ENCODE data around the gene PRDM16. TPM values are rescaled to one million over a fixed set of nuclear protein-coding genes. Genes with fewer than 3 reads are reported as not detected.

Gene PRDM16
- total RNA-seq = under 1 TPM; 0.08 to 0.19 (median 0.12) TPM

DNA sequence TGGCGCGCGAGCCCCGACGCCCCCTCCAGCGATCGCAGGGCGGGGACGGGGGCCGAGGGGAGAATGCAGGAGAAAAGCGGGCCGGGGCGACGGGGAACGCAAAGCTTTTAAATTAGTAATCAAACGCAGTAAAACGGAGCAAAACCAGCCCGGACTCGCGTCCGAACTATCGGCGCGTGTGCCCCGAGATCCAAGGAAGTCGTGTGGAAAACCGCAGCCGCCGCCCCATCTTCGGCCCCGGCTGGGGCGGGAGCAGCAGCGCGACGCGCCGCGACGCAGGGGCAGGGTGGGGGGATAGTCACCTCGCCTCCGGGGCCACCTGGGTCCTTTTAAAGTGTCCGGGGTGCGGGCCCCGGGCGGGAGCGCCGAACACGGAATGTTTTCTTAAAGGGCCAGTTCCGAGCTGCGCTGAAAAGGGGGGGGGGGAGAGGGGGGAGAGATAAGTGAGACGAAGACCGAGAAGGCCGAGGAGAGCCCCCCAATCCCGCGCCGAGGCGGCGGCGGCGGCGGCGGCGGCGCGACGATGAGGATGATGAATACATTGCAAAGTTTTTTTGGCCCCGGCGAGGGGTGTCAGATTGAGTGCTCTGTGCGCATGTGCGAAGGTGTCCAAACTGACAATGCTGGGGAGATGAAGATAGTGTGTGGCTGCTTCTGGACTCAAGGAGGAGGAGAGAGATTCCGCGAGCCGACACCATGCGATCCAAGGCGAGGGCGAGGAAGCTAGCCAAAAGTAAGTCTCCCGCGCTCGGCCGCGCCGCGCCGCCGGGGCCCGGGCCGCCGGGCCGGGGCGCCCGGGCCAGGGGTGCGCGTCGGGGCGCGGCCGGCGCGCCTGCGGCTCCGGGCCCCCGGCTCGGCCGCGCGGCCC lies at the start of gene PRDM16:
Gene PRDM16 (plus strand): TSS at position 640 of the 868 bp plus-strand sequence. CDS start 57 bp downstream, at position 697.
- Histone ChIP-seq H3K4me1 (peaks cover 19 to 57% (median 30%) of the 10 kb centered on the region in 3 donors), H3K27me3 (peaks cover 35 to 98% (median 52%) of the 10 kb centered on the region in 4 donors), H3K27ac (peak within 1 kb of the TSS; percentile 50 to 80 (median 66)), H3K36me3 (no peaks in the 10 kb centered on the region), H3K9me3 (no peaks in the 10 kb centered on the region), H3K4me3 (peak within 1 kb of the TSS; percentile 49 to 86 (median 63))
- intact Hi-C loops (cut with DNase I) = no loop called here
- 0 to 3% methylated on average over 12 to 38 of the region's 106 CpGs for WGBS, 2 donors
- no peak for TF ChIP-seq POLR2A (IDR thresholded peaks at IDR 0.05)
- no peak for TF ChIP-seq CTCF (IDR thresholded peaks at IDR 0.05)
- DNase-seq = no peak

DNA sequence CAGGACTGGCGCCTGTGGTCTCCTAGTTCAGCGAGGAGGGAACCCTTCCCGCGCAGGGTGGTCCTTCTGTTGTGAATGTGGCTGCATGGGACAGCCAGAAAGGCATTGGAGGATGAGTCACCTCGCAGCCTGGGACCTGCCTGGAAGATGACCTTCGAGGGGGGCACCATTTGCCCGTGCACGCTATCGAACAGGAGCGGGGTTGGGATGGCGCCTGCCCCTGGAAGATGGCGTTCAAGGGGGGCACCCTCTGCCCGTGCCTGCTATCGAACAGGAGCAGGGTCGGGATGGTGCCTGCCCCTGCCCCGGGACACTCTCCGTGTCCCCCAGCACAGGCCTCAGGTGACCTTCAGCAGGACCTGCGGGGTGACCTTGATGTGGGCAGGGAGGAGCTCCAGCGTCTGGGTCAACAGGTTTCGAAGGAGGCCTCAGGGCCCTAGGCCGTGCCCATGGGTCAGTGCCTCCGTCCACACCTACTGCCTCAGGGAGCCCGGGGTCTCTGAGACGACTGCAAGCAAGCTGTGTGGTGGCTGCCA lies 49.4 kb upstream of the PRDM16 start:
- no peaks in the 10 kb centered on the region for H3K36me3 ChIP-seq
- intact Hi-C loops (cut with DNase I) = no loop called here
- no peak for DNase-seq
- no peak overlapping the region for H3K4me3 ChIP-seq
- 85 to 100% methylated on average over 5 to 12 of the region's 24 CpGs for WGBS, 2 donors
- TF ChIP-seq CTCF (IDR thresholded peaks at IDR 0.05) = no peak
- TF ChIP-seq POLR2A (IDR thresholded peaks at IDR 0.05) = no peak
- no peaks in the 10 kb centered on the region for H3K9me3 ChIP-seq
- no peaks in the 10 kb centered on the region for H3K4me1 ChIP-seq
- peaks cover 0 to 68% (median 0%) of the 10 kb centered on the region in 4 donors for H3K27me3 ChIP-seq
- H3K27ac ChIP-seq = no peak overlapping the region

- no peak overlapping the region for H3K4me3 ChIP-seq
- H3K27me3 ChIP-seq = peaks cover 0 to 68% (median 0%) of the 10 kb centered on the region in 4 donors
- no peak for DNase-seq
- 81 to 86% methylated on average over 12 of the region's 12 CpGs for WGBS, 2 donors
- no peaks in the 10 kb centered on the region for H3K9me3 ChIP-seq
- no peak for TF ChIP-seq CTCF (IDR thresholded peaks at IDR 0.05)
- no peak for TF ChIP-seq POLR2A (IDR thresholded peaks at IDR 0.05)
- H3K27ac ChIP-seq = no peak overlapping the region
- H3K4me1 ChIP-seq = no peaks in the 10 kb centered on the region
- intact Hi-C loops (cut with DNase I) = no loop called here
- H3K36me3 ChIP-seq = no peaks in the 10 kb centered on the region
Observed at GRCh38 chr1:3020263-3020909, 48.6 kb upstream of the PRDM16 start.

DNA sequence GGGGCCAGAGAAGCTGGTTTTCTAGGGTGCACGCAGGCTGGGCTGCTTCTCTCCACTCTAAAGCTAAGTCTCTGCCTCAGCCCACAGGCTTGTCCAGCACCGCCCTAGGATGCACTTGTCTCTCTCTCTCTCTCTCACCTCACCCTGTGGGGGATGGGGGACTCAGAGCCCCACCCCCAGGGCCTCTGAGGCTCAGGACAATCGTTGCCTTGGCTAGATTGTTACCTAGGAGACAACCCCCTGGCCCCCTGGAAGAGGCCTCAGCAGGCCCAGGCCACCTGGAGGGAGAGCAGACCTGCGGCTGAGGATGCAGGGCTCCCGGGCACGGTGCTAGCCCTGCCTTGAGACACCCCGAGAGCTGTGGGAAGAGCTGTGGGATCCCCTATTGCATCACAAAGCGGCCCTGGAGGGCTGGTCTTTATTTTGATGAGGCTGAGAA lies 47.8 kb upstream of the PRDM16 start, which contains the start of gene ACTRT2:
Gene ACTRT2 (plus strand): TSS at position 235 of the 439 bp plus-strand sequence. CDS start 220 bp downstream, outside the sequence.
- Histone ChIP-seq H3K4me3 (no peak within 1 kb of the TSS), H3K27me3 (peaks cover 0 to 62% (median 0%) of the 10 kb centered on the region in 4 donors), H3K36me3 (no peaks in the 10 kb centered on the region), H3K9me3 (no peaks in the 10 kb centered on the region), H3K4me1 (no peaks in the 10 kb centered on the region), H3K27ac (no peak within 1 kb of the TSS)
- DNase-seq = no peak
- intact Hi-C loops (cut with DNase I) = no loop called here
- no peak for TF ChIP-seq CTCF (IDR thresholded peaks at IDR 0.05)
- no peak for TF ChIP-seq POLR2A (IDR thresholded peaks at IDR 0.05)
- WGBS, 2 donors = 51% methylated on average over 5 of the region's 8 CpGs; no CpG with 5 or more reads in 1 of the 2 donors
